Measurements from ENCODE around the gene CDH24.

Gene CDH24

DNA sequence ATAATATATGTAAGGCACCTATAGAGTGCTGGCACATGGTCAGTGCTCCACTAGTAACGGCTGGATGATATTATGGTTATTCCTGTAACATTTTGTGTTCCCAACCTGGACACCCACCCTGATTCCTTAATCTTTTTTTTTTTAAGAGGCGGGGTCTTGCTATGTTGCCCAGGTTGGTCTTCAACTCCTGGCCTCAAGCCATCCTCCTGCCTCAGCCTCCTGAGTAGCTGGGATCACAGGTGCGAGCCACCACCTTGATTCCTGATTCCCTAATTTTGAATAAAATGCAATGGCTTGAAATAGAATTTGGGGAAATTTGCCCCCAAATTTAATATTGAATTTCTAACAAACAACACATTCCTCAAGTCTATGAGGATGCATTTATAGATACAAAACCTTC, 54.7 kb downstream of the CDH24 start:
- DNase-seq, result no peak
- intact Hi-C loops (cut with DNase I), result no loop called here

DNA sequence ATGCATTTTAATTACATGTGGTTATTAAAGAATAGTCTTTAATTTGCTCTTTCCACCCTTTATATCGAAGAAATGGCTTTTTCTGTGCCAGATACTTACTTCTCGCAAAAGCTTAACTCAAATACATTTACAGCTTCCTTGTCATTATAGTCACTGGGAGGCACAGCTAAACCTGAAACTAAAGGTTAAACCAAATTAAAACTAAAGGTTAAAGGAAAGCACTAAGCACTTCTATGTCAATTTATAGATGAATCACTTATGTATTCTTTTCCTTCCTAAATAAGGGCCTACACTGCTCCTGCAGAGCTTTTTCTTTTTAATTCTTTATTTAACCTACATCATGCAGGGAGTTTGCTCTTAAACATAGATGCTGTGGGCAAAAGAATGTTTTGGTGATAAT, 56.5 kb downstream of the CDH24 start:
- intact Hi-C loops (cut with DNase I), result no loop called here
- DNase-seq, result no peak

GRCh38 chr14:22998329-22999012, 58.8 kb downstream of the CDH24 start:
- no peak for DNase-seq
- intact Hi-C loops (cut with DNase I), result no loop called here

GRCh38 chr14:22997676-22998323, 59.5 kb downstream of the CDH24 start:
- peak in 2 of 10 donors; percentile 43 to 90 for DNase-seq
- intact Hi-C loops (cut with DNase I), result no loop called here

Data from posterior cingulate gyrus (tissue), 11 donors.